Gastrocnemius medialis (tissue), 4 donors: ENCODE data around the gene RBBP7.

ENCODE experiments used
- POLR2A ChIP-seq, 2 donors: fragments of 450-650 bp; IDR thresholded peaks; one replicate each; pipeline ENCODE4 v1.6.1; 2017; ENCODE audit warnings: antibody characterized with exemption in 2 of 2, mild to moderate bottlenecking in 2 of 2, moderate library complexity in 2 of 2
- TF ChIP-seq, protein P1 (sequence below), 5 experiments: fragments of 450-650 bp in 3 of 5; fragments of 200-600 bp in 2 of 5; sonication (generic) in 2 of 5; IDR thresholded peaks in 4 of 5; conservative IDR thresholded peaks in 1 of 5; 1 replicate in 4 of 5; 2 replicates in 1 of 5; pipeline ENCODE4 v1.5.1; 2016 to 2019; ENCODE audit warnings: antibody characterized with exemption in 5 of 5, mild to moderate bottlenecking in 3 of 5, moderate library complexity in 3 of 5

DNA sequence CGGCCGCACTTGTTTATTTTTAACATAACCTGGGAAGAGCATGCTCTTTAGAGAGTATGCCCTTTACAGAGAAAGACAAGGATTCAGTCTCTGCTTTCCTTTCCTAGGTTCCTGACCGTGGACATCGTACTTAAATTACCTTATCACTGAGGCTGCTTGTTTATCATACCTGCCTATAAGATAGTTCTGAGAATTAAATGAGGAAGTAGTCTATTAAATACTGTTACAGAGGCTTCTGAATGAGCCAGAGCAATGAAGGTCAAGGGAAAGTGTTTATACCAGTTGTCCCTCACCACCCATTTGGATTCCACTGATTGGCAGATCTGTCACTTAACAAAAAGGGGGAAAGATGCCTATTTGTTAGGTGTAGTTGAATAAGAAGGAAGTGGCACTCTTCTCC, 73.9 kb downstream of the RBBP7 start:
- TF ChIP-seq, protein P1, sequence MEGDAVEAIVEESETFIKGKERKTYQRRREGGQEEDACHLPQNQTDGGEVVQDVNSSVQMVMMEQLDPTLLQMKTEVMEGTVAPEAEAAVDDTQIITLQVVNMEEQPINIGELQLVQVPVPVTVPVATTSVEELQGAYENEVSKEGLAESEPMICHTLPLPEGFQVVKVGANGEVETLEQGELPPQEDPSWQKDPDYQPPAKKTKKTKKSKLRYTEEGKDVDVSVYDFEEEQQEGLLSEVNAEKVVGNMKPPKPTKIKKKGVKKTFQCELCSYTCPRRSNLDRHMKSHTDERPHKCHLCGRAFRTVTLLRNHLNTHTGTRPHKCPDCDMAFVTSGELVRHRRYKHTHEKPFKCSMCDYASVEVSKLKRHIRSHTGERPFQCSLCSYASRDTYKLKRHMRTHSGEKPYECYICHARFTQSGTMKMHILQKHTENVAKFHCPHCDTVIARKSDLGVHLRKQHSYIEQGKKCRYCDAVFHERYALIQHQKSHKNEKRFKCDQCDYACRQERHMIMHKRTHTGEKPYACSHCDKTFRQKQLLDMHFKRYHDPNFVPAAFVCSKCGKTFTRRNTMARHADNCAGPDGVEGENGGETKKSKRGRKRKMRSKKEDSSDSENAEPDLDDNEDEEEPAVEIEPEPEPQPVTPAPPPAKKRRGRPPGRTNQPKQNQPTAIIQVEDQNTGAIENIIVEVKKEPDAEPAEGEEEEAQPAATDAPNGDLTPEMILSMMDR (IDR thresholded peaks at IDR 0.05 in 4 of 5, conservative IDR thresholded peaks at IDR 0.05 in 1 of 5): no peak
- no peak for TF ChIP-seq POLR2A (IDR thresholded peaks at IDR 0.05)
